ENCODE results near the gene HECW1. TPM values are rescaled to one million over a fixed set of nuclear protein-coding genes. Genes with fewer than 3 reads are reported as not detected.
"Not testable (repeated sequence)": the region's sequence is repeated elsewhere in the genome, so short reads cannot be mapped to it uniquely, and the experiment has no call there.

The HECW1 gene
- total and polyA plus RNA-seq, 12 donors: 0.07 to 0.23 TPM; not detected in 10

GRCh38 chr7:43594020-43594419 lies 481.6 kb downstream of the HECW1 start:
- ATAC-seq (no peak), DNase-seq (no peak)
- Histone ChIP-seq H3K4me1 (peaks cover 0 to 56% (median 0%) of the 10 kb centered on the region in 9 donors), H3K4me3 (no peak overlapping the region), H3K36me3 (peaks cover 0 to 33% (median 9%) of the 10 kb centered on the region in 9 donors), H3K9me3 (no peaks in the 10 kb centered on the region), H3K27ac (no peak overlapping the region), H3K27me3 (no peaks in the 10 kb centered on the region)
- intact Hi-C loops (cut with DNase I): no loop called here
- no peak for TF ChIP-seq CTCF (IDR thresholded peaks at IDR 0.05)
- WGBS, 2 donors: 92 to 93% methylated on average over 2 of the region's 2 CpGs

GRCh38 chr7:43596426-43596825 lies 484.0 kb downstream of the HECW1 start:
- 91 to 92% methylated on average over 5 of the region's 5 CpGs for WGBS, 2 donors
- intact Hi-C loops (cut with DNase I); ATAC-seq; H3K27me3 ChIP-seq; DNase-seq; H3K9me3 ChIP-seq; H3K4me3 ChIP-seq; H3K27ac ChIP-seq: not testable (repeated sequence)
- Histone ChIP-seq H3K4me1 (peaks cover 0 to 46% (median 0%) of the 10 kb centered on the region in 9 donors), H3K36me3 (peaks cover 0 to 55% (median 9%) of the 10 kb centered on the region in 9 donors)

- ATAC-seq: no peak
- no peaks in the 10 kb centered on the region for H3K9me3 ChIP-seq
- H3K27me3 ChIP-seq: no peaks in the 10 kb centered on the region
- DNase-seq: no peak
- H3K4me3 ChIP-seq: no peak overlapping the region
- H3K27ac ChIP-seq: no peak overlapping the region
- intact Hi-C loops (cut with DNase I): no loop called here
- WGBS, 2 donors: 96 to 98% methylated on average over 3 of the region's 3 CpGs
- peaks cover 0 to 27% (median 0%) of the 10 kb centered on the region in 9 donors for H3K4me1 ChIP-seq
- H3K36me3 ChIP-seq: peaks cover 0 to 79% (median 9%) of the 10 kb centered on the region in 9 donors
- no peak for TF ChIP-seq CTCF (IDR thresholded peaks at IDR 0.05)
Observed at GRCh38 chr7:43600056-43600455, 487.6 kb downstream of the HECW1 start.

DNA sequence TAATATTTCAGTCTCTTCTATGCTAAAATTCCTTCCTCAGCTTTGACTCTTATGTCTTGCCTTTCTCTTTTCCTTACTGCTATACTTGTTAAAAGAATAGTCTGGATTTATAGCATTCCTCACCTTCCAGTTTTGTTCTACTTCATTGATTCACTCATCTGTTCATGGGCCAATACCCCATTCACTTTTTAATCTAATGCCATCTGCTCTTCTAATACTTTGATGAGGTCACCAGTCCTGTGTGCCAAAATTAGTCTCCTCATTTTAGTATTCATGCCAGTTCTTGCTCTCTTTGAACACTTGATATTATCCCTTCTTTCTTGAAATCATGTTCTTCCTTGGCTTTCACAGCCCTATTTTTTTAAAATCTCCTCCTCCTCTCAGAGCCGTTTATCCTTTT lies 489.8 kb downstream of the HECW1 start:
- Histone ChIP-seq H3K4me3 (no peak overlapping the region), H3K9me3 (no peaks in the 10 kb centered on the region), H3K36me3 (peaks cover 0 to 70% (median 3%) of the 10 kb centered on the region in 9 donors), H3K27ac (no peak overlapping the region), H3K4me1 (peaks cover 0 to 20% (median 0%) of the 10 kb centered on the region in 9 donors), H3K27me3 (no peaks in the 10 kb centered on the region)
- intact Hi-C loops (cut with DNase I): no loop called here
- no peak for DNase-seq
- no peak for TF ChIP-seq CTCF (IDR thresholded peaks at IDR 0.05)
- ATAC-seq: no peak
- 75 to 76% methylated on average over 1 of the region's 1 CpG for WGBS, 2 donors

DNA sequence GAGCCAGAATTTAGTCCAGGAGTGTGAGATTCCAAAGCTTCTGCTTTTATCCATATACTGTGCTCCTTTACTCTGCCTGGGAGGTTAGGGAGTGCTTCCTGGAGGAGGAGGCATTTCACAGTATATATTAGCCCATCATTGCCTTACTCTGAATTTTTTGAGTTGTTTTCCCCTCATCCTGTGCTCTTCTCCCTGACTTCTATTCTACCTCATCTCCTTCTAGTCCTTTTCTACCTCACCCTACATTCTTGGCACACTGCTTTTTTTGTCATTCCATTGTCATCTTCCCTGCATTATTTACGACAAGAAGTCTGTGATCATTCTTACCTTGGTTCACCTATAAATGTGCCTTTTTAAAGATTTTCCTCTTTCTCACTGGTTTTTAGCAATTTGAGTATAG lies 491.8 kb downstream of the HECW1 start:
- intact Hi-C loops (cut with DNase I): no loop called here
- no peaks in the 10 kb centered on the region for H3K27me3 ChIP-seq
- H3K27ac ChIP-seq: no peak overlapping the region
- H3K4me3 ChIP-seq: no peak overlapping the region
- ATAC-seq (no peak), DNase-seq (no peak)
- no peaks in the 10 kb centered on the region for H3K9me3 ChIP-seq
- H3K4me1 ChIP-seq: peaks cover 0 to 20% (median 0%) of the 10 kb centered on the region in 9 donors
- TF ChIP-seq CTCF (IDR thresholded peaks at IDR 0.05): no peak
- 93 to 98% methylated on average over 1 of the region's 1 CpG for WGBS, 2 donors
- H3K36me3 ChIP-seq: peaks cover 0 to 70% (median 5%) of the 10 kb centered on the region in 9 donors
